Liver (tissue), 9 donors: ENCODE results near the gene AGAP2. TPM values are rescaled to one million over a fixed set of nuclear protein-coding genes. Genes with fewer than 3 reads are reported as not detected.
"Not testable (repeated sequence)": the region's sequence is repeated elsewhere in the genome, so short reads cannot be mapped to it uniquely, and the experiment has no call there.

ENCODE experiments used
- DNase-seq: peaks from one replicate; pipeline ENCODE4 v3.0.0-alpha.2; 2017; ENCODE audit warnings: low spot score
- H3K27ac ChIP-seq, 2 donors: one replicate each; pipeline ENCODE4 v1.7.0; 2013; ENCODE audit warnings: inconsistent platforms in 2 of 2, low read length in 2 of 2, control low read depth in 1 of 2, low read depth in 1 of 2, mild to moderate bottlenecking in 1 of 2
- H3K27me3 ChIP-seq, 4 donors: one replicate each; pipeline versions ENCODE4 v1.6.1 to v1.7.0; 2013; ENCODE audit warnings: low read length in 3 of 4, inconsistent platforms in 1 of 4, mild to moderate bottlenecking in 1 of 4, moderate library complexity in 1 of 4; ENCODE audit not compliant: control insufficient read depth in 4 of 4, insufficient read depth in 4 of 4
- H3K36me3 ChIP-seq, 4 donors: one replicate each; pipeline versions ENCODE4 v1.6.1 to v1.7.0; 2013; ENCODE audit warnings: low read length in 3 of 4, mild to moderate bottlenecking in 3 of 4, low read depth in 1 of 4, moderate library complexity in 1 of 4; ENCODE audit not compliant: control insufficient read depth in 4 of 4, insufficient read depth in 3 of 4
- H3K4me1 ChIP-seq, 4 donors: one replicate each; pipeline versions ENCODE4 v1.6.1 to v1.7.0; 2013; ENCODE audit warnings: low read length in 3 of 4, mild to moderate bottlenecking in 3 of 4, moderate library complexity in 1 of 4; ENCODE audit not compliant: control insufficient read depth in 4 of 4, insufficient read depth in 4 of 4
- H3K4me3 ChIP-seq, 3 donors: one replicate each; pipeline versions ENCODE4 v1.6.1 to v1.7.0; 2013; ENCODE audit warnings: low read length in 3 of 3, control low read depth in 1 of 3, low read depth in 1 of 3, mild to moderate bottlenecking in 1 of 3
- H3K9ac ChIP-seq, 2 donors: one replicate each; pipeline ENCODE4 v1.7.0; 2013; ENCODE audit warnings: low read length in 2 of 2, mild to moderate bottlenecking in 2 of 2, moderate library complexity in 2 of 2, control low read depth in 1 of 2, low read depth in 1 of 2
- H3K9me3 ChIP-seq, 4 donors: one replicate each; pipeline versions ENCODE4 v1.6.1 to v1.7.0; 2013; ENCODE audit warnings: low read length in 3 of 4; ENCODE audit not compliant: control insufficient read depth in 4 of 4
- EGR1 ChIP-seq, 2 donors: IDR thresholded peaks; 2 replicates each; pipeline ENCODE4 v1.6.1; 2016 to 2018; ENCODE audit warnings: antibody characterized with exemption in 2 of 2, low read depth in 2 of 2
- FOXA1 ChIP-seq: IDR thresholded peaks from 2 replicates; pipeline ENCODE4 v1.6.1; 2016; ENCODE audit warnings: antibody characterized with exemption
- FOXA2 ChIP-seq: IDR thresholded peaks from 2 replicates; pipeline ENCODE4 v1.6.1; 2016; ENCODE audit warnings: antibody characterized with exemption
- GABPA ChIP-seq, 2 donors: IDR thresholded peaks in 1 of 2; conservative IDR thresholded peaks in 1 of 2; 2 replicates each; pipeline ENCODE4 v1.6.1; 2016; ENCODE audit warnings: antibody characterized with exemption in 2 of 2, mild to moderate bottlenecking in 1 of 2, moderate library complexity in 1 of 2
- HNF4A ChIP-seq, 2 donors: conservative IDR thresholded peaks; 2 replicates each; pipeline ENCODE4 v1.6.1; 2016; ENCODE audit warnings: antibody characterized with exemption in 2 of 2, mild to moderate bottlenecking in 2 of 2
- HNF4G ChIP-seq: IDR thresholded peaks from 2 replicates; pipeline ENCODE4 v1.6.1; 2016; ENCODE audit warnings: antibody characterized with exemption
- JUND ChIP-seq, 2 donors: IDR thresholded peaks; 2 replicates each; pipeline ENCODE4 v1.6.1; 2016; ENCODE audit warnings: antibody characterized with exemption in 2 of 2
- NR2F2 ChIP-seq: IDR thresholded peaks from 2 replicates; pipeline ENCODE4 v1.6.1; 2016; ENCODE audit warnings: antibody characterized with exemption
- RAD21 ChIP-seq, 2 donors: IDR thresholded peaks; 2 replicates each; pipeline ENCODE4 v1.6.1; 2016; ENCODE audit warnings: antibody characterized with exemption in 2 of 2, mild to moderate bottlenecking in 2 of 2
- RXRA ChIP-seq, 2 donors: IDR thresholded peaks; 2 replicates each; pipeline ENCODE4 v1.6.1; 2017 to 2018; ENCODE audit warnings: antibody characterized with exemption in 2 of 2, mild to moderate bottlenecking in 1 of 2
- SP1 ChIP-seq: IDR thresholded peaks from 2 replicates; pipeline ENCODE4 v1.6.1; 2018; ENCODE audit warnings: antibody characterized with exemption, mild to moderate bottlenecking
- TAF1 ChIP-seq: conservative IDR thresholded peaks from 2 replicates; pipeline ENCODE4 v1.6.1; 2016; ENCODE audit warnings: antibody characterized with exemption, mild to moderate bottlenecking
- YY1 ChIP-seq: IDR thresholded peaks from 2 replicates; pipeline ENCODE4 v1.6.1; 2016; ENCODE audit warnings: antibody characterized with exemption, mild to moderate bottlenecking
- WGBS: extraction: QIAGEN DNeasy Blood & Tissue Kit; methylation state at CpG from one replicate; pipeline ENCODE4 v1.1.7; 2013; 5-methylcytosine and 5-hydroxymethylcytosine counted together
- polyA plus RNA-seq, 2 donors: library from polyadenylated mRNA; stranded (reverse) in 1 of 2; unstranded in 1 of 2; fragments of 200-250 nt in 1 of 2; fragments of >200 nt in 1 of 2; fragmentation: Nextera tagmentation in 1 of 2; extraction: Ambion mirVana in 1 of 2; gene quantifications; one replicate each; pipeline versions ENCODE4 v1.2.1 to v1.2.3, GENCODE V29; 2013 to 2015
- total RNA-seq, 2 donors: library from RNA; depleted of rRNA; stranded (reverse); fragments of >200 nt; gene quantifications; one replicate each; pipeline ENCODE4 v1.2.3, GENCODE V29; 2014
- TF ChIP-seq, protein P1 (sequence below): IDR thresholded peaks from 2 replicates; pipeline ENCODE4 v1.6.1; 2016; ENCODE audit warnings: antibody characterized with exemption
- TF ChIP-seq, protein P2 (sequence below): IDR thresholded peaks from 2 replicates; pipeline ENCODE4 v1.6.1; 2016; ENCODE audit warnings: antibody characterized with exemption, mild to moderate bottlenecking
- TF ChIP-seq, protein P3 (sequence below): IDR thresholded peaks from 2 replicates; pipeline ENCODE4 v1.6.1; 2016; ENCODE audit warnings: antibody characterized with exemption
- TF ChIP-seq, protein P4 (sequence below): fragments of 150-350 bp; IDR thresholded peaks from 2 replicates; pipeline ENCODE4 v1.5.1; 2017; ENCODE audit warnings: improper control_type of control experiment, low read depth, low read length; ENCODE audit not compliant: missing input control
- TF ChIP-seq, protein P5 (sequence below): IDR thresholded peaks from 2 replicates; pipeline ENCODE4 v1.6.1; 2016; ENCODE audit warnings: antibody characterized with exemption
- donor health status: healthy.
- donor health status: healthy.
- donor health status: healthy.
- donor health status: healthy.
- donor health status: healthy.

AGAP2 gene
- total and polyA plus RNA-seq, 4 donors, result 0.18 to 1.7 (median 0.64) TPM

DNA sequence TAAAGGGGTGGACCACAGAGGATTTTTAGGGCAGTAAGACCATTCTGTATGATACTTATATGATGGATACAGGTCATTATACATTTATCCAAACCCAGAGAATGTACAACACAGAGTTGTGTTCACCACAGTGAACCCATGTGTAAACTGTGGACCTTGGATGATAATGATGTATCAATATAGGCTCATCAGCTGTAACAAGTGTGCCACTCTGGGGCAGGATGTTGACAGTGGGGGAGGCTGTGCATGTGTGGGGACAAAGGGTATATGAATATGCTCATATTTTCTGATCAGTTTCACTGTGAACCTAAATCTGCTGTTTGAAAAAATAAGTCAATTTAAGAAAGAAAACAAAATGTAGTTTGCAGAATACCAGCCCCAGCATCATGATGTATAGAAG, 58.8 kb downstream of the AGAP2 start:
- H3K9me3 ChIP-seq, result no peaks in the 10 kb centered on the region
- no peaks in the 10 kb centered on the region for H3K4me1 ChIP-seq
- no peaks in the 10 kb centered on the region for H3K36me3 ChIP-seq
- no peak for TF ChIP-seq FOXA1
- TF ChIP-seq EGR1 (IDR thresholded peaks at IDR 0.05; ENCODE audit: low read depth in 2 of 2), result no peak
- TF ChIP-seq NR2F2, result no peak
- H3K27me3 ChIP-seq, result no peaks in the 10 kb centered on the region
- no peak overlapping the region for H3K9ac ChIP-seq
- no peak overlapping the region for H3K27ac ChIP-seq
- no peak for DNase-seq
- H3K4me3 ChIP-seq, result no peak overlapping the region

DNA sequence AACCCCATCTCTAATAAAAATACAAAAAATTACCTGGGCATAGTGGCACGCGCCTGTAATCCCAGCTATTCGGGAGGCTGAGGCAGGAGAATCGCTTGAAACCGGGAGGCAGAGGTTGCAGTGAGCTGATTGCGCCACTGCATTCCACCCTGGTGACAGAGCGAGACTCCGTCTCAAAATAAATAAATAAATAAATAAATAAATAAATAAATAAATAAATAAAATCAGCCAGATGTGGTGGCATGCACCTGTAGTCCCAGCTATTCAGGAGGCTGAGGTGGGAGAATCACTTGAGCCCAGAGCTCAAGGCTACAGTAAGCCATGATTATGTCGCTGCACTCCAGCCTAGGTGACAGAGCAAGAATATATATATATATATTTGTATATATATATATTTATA, 60.6 kb downstream of the AGAP2 start:
- not testable (repeated sequence) for H3K9ac ChIP-seq, DNase-seq
- 86% methylated on average over 9 of the region's 9 CpGs for WGBS

DNA sequence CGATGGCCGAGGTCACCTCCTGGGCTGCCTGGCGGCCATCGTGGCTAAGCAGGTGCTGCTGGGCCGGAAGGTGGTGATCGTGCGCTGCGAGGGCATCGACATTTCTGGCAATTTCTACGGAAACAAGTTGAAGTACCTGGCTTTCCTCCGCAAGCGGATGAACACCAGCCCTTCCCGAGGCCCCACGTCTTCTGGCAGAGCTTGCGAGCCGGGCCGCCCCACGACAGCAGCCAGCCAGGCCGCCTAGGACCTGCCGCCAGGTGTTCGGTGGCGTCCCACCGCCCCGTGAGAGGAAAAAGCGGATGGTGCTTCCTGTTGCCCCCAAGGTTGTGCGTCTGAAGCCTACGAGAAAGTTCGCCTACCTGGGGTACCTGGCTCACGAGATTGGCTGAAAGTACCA, 63.9 kb downstream of the AGAP2 start:
- H3K4me3 ChIP-seq, result no peak overlapping the region
- no peaks in the 10 kb centered on the region for H3K9me3 ChIP-seq
- no peak overlapping the region for H3K27ac ChIP-seq
- no peaks in the 10 kb centered on the region for H3K36me3 ChIP-seq
- no peak for DNase-seq
- TF ChIP-seq, protein P1, sequence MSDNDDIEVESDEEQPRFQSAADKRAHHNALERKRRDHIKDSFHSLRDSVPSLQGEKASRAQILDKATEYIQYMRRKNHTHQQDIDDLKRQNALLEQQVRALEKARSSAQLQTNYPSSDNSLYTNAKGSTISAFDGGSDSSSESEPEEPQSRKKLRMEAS, result no peak
- TF ChIP-seq RAD21 (IDR thresholded peaks at IDR 0.05) (no peak), FOXA2 (no peak), HNF4G (no peak), HNF4A (conservative IDR thresholded peaks at IDR 0.05) (no peak), JUND (IDR thresholded peaks at IDR 0.05) (no peak), SP1 (no peak), EGR1 (IDR thresholded peaks at IDR 0.05; ENCODE audit: low read depth in 2 of 2) (no peak), FOXA1 (no peak), NR2F2 (no peak), RXRA (IDR thresholded peaks at IDR 0.05) (no peak), GABPA (IDR thresholded peaks at IDR 0.05 in 1 of 2, conservative IDR thresholded peaks at IDR 0.05 in 1 of 2) (no peak), YY1 (no peak), TAF1 (no peak)
- TF ChIP-seq, protein P2, sequence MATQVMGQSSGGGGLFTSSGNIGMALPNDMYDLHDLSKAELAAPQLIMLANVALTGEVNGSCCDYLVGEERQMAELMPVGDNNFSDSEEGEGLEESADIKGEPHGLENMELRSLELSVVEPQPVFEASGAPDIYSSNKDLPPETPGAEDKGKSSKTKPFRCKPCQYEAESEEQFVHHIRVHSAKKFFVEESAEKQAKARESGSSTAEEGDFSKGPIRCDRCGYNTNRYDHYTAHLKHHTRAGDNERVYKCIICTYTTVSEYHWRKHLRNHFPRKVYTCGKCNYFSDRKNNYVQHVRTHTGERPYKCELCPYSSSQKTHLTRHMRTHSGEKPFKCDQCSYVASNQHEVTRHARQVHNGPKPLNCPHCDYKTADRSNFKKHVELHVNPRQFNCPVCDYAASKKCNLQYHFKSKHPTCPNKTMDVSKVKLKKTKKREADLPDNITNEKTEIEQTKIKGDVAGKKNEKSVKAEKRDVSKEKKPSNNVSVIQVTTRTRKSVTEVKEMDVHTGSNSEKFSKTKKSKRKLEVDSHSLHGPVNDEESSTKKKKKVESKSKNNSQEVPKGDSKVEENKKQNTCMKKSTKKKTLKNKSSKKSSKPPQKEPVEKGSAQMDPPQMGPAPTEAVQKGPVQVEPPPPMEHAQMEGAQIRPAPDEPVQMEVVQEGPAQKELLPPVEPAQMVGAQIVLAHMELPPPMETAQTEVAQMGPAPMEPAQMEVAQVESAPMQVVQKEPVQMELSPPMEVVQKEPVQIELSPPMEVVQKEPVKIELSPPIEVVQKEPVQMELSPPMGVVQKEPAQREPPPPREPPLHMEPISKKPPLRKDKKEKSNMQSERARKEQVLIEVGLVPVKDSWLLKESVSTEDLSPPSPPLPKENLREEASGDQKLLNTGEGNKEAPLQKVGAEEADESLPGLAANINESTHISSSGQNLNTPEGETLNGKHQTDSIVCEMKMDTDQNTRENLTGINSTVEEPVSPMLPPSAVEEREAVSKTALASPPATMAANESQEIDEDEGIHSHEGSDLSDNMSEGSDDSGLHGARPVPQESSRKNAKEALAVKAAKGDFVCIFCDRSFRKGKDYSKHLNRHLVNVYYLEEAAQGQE, result no peak
- TF ChIP-seq, protein P3, sequence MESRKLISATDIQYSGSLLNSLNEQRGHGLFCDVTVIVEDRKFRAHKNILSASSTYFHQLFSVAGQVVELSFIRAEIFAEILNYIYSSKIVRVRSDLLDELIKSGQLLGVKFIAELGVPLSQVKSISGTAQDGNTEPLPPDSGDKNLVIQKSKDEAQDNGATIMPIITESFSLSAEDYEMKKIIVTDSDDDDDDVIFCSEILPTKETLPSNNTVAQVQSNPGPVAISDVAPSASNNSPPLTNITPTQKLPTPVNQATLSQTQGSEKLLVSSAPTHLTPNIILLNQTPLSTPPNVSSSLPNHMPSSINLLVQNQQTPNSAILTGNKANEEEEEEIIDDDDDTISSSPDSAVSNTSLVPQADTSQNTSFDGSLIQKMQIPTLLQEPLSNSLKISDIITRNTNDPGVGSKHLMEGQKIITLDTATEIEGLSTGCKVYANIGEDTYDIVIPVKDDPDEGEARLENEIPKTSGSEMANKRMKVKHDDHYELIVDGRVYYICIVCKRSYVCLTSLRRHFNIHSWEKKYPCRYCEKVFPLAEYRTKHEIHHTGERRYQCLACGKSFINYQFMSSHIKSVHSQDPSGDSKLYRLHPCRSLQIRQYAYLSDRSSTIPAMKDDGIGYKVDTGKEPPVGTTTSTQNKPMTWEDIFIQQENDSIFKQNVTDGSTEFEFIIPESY, result no peak
- TF ChIP-seq, protein P4, sequence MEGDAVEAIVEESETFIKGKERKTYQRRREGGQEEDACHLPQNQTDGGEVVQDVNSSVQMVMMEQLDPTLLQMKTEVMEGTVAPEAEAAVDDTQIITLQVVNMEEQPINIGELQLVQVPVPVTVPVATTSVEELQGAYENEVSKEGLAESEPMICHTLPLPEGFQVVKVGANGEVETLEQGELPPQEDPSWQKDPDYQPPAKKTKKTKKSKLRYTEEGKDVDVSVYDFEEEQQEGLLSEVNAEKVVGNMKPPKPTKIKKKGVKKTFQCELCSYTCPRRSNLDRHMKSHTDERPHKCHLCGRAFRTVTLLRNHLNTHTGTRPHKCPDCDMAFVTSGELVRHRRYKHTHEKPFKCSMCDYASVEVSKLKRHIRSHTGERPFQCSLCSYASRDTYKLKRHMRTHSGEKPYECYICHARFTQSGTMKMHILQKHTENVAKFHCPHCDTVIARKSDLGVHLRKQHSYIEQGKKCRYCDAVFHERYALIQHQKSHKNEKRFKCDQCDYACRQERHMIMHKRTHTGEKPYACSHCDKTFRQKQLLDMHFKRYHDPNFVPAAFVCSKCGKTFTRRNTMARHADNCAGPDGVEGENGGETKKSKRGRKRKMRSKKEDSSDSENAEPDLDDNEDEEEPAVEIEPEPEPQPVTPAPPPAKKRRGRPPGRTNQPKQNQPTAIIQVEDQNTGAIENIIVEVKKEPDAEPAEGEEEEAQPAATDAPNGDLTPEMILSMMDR, result no peak
- TF ChIP-seq, protein P5, sequence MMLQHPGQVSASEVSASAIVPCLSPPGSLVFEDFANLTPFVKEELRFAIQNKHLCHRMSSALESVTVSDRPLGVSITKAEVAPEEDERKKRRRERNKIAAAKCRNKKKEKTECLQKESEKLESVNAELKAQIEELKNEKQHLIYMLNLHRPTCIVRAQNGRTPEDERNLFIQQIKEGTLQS, result no peak
- no peaks in the 10 kb centered on the region for H3K27me3 ChIP-seq
- 90% methylated on average over 29 of the region's 29 CpGs for WGBS
- no peaks in the 10 kb centered on the region for H3K4me1 ChIP-seq
- no peak overlapping the region for H3K9ac ChIP-seq

More for the DNA sequence above, 60.6 kb downstream of the AGAP2 start:
- H3K9me3 ChIP-seq, H3K27ac ChIP-seq, H3K4me1 ChIP-seq, H3K36me3 ChIP-seq, H3K4me3 ChIP-seq, H3K27me3 ChIP-seq: not testable (repeated sequence)
